HCT116 (cell line): Measurements from ENCODE around the gene FAM110D. TPM values are rescaled to one million over a fixed set of nuclear protein-coding genes. Genes with fewer than 3 reads are reported as not detected.

ENCODE experiments used
- ATAC-seq: fragments of 200-7000 bp; cut with Tn5 transposase; 2 replicates; pipeline ENCODE4 v1.9.1; 2020; ENCODE audit warnings: mild to moderate bottlenecking, moderate library complexity
- BruUV-seq: library from RNA; stranded (reverse); fragments of 400-500 nt; replicated peaks from 2 replicates; lab custom pipeline; 2021; lab: Mats Ljungman, UMichigan
- CTCF ChIA-PET: fragments of 300-600 bp; sonication (Branson Sonifier 250); formaldehyde crosslinking; loops from one replicate; lab custom pipeline; 2021; ENCODE audit warnings: antibody characterized with exemption; lab: Charles Lee
- POLR2A ChIA-PET: fragments of 300-600, 350-600 bp; sonication (Branson Sonifier 250); formaldehyde crosslinking; loops from one replicate; lab custom pipeline; 2021; ENCODE audit warnings: antibody characterized with exemption; lab: Charles Lee
- RAD21 ChIA-PET, 2 experiments: fragments of 300-600 bp; sonication (Branson Sonifier 250); formaldehyde crosslinking; loops; one replicate each; lab custom pipeline; 2023; ENCODE audit warnings: low total read pairs in 2 of 2; ENCODE audit not compliant: uncharacterized antibody in 2 of 2, unreplicated experiment in 2 of 2, low non-redundant PET in 1 of 2; lab: Charles Lee
- DNase-seq: peaks from one replicate; pipeline ENCODE4 v3.0.0-alpha.2; 2010; ENCODE audit warnings: low read depth, low spot score
- H2AFZ ChIP-seq: fragments of 200-600 bp; shearing (Covaris generic), sonication (generic); 2 replicates; pipeline ENCODE4 v1.6.1; 2017; ENCODE audit warnings: low read depth, mixed run types, mixed read lengths, antibody characterized with exemption, low read length; ENCODE audit not compliant: poor library complexity, severe bottlenecking
- H3K27ac ChIP-seq: 2 replicates; pipeline ENCODE4 v1.5.1; 2012; ENCODE audit warnings: low read depth, low read length
- H3K27me3 ChIP-seq: fragments of 200-600 bp; sonication (generic); 2 replicates; pipeline ENCODE4 v1.6.1; 2016; ENCODE audit warnings: mixed run types, low read length, mixed read lengths; ENCODE audit not compliant: insufficient read depth
- H3K36me3 ChIP-seq, 2 experiments: fragments of 200-500 bp in 1 of 2; fragments of 200-600 bp in 1 of 2; sonication (Bioruptor generic) in 1 of 2; sonication (generic) in 1 of 2; 2 replicates each; pipeline versions ENCODE4 v1.5.1 to v1.6.1; 2014 to 2016; ENCODE audit warnings: low read length in 2 of 2, inconsistent platforms in 1 of 2, mixed read lengths in 1 of 2, mixed run types in 1 of 2; ENCODE audit not compliant: insufficient read depth in 2 of 2, control insufficient read depth in 1 of 2
- H3K4me1 ChIP-seq, 2 experiments: fragments of 200-600 bp in 1 of 2; sonication (generic) in 1 of 2; 2 replicates each; pipeline versions ENCODE4 v1.5.1 to v1.6.1; 2012 to 2017; ENCODE audit warnings: low read length in 2 of 2, inconsistent platforms in 1 of 2, mild to moderate bottlenecking in 1 of 2, mixed read lengths in 1 of 2, mixed run types in 1 of 2, moderate library complexity in 1 of 2; ENCODE audit not compliant: insufficient read depth in 2 of 2, control insufficient read depth in 1 of 2
- H3K4me2 ChIP-seq: fragments of 200-600 bp; sonication (generic); 2 replicates; pipeline ENCODE4 v1.6.1; 2017; ENCODE audit warnings: mixed run types, low read length, mixed read lengths
- H3K4me3 ChIP-seq, 2 experiments: fragments of 200-600 bp in 1 of 2; sonication (generic) in 1 of 2; replicated peaks in 1 of 2; 2 replicates each; pipeline ENCODE4 v1.5.1; 2011 to 2016; ENCODE audit warnings: low read length in 2 of 2, control low read depth in 1 of 2, low read depth in 1 of 2, mild to moderate bottlenecking in 1 of 2, mixed read lengths in 1 of 2, mixed run types in 1 of 2
- H3K79me2 ChIP-seq: fragments of 200-600 bp; sonication (generic); 2 replicates; pipeline ENCODE4 v1.6.1; 2017; ENCODE audit warnings: mild to moderate bottlenecking, mixed run types, low read length, moderate library complexity, mixed read lengths; ENCODE audit not compliant: insufficient read depth
- H3K9ac ChIP-seq: fragments of 200-600 bp; sonication (generic); 2 replicates; pipeline ENCODE4 v1.6.1; 2016; ENCODE audit warnings: low read length, mixed read lengths
- H3K9me2 ChIP-seq: fragments of 200-600 bp; sonication (generic), shearing (Covaris generic); 2 replicates; pipeline ENCODE4 v1.6.1; 2017; ENCODE audit warnings: mixed run types, mild to moderate bottlenecking, moderate library complexity; ENCODE audit not compliant: insufficient read depth
- H3K9me3 ChIP-seq, 2 experiments: fragments of 200-500 bp in 1 of 2; fragments of 200-600 bp in 1 of 2; sonication (Bioruptor generic) in 1 of 2; sonication (generic) in 1 of 2; 2 replicates each; pipeline ENCODE4 v1.6.1; 2014 to 2017; ENCODE audit warnings: low read length in 2 of 2, mixed read lengths in 2 of 2, inconsistent platforms in 1 of 2, low read depth in 1 of 2, mild to moderate bottlenecking in 1 of 2, mixed run types in 1 of 2, moderate library complexity in 1 of 2; ENCODE audit not compliant: control insufficient read depth in 1 of 2, insufficient read depth in 1 of 2
- H4K20me1 ChIP-seq: fragments of 200-600 bp; sonication (generic), shearing (Covaris generic); 2 replicates; pipeline ENCODE4 v1.6.1; 2017; ENCODE audit warnings: mixed run types, mild to moderate bottlenecking, moderate library complexity; ENCODE audit not compliant: insufficient read depth
- CBX3 ChIP-seq: IDR thresholded peaks from 2 replicates; pipeline ENCODE4 v1.6.1; 2012; ENCODE audit warnings: low read depth
- EGR1 ChIP-seq: IDR thresholded peaks from 2 replicates; pipeline ENCODE4 v1.6.1; 2012; ENCODE audit warnings: low read depth
- EZH2 ChIP-seq: fragments of 200-600 bp; sonication (generic); IDR thresholded peaks from 2 replicates; pipeline ENCODE4 v1.6.1; 2017; ENCODE audit warnings: antibody characterized with exemption, mixed run types
- EZH2phosphoT487 ChIP-seq: fragments of 200-600 bp; IDR thresholded peaks from 2 replicates; pipeline ENCODE4 v1.6.1; 2018; ENCODE audit warnings: antibody characterized with exemption, borderline replicate concordance
- JUND ChIP-seq: IDR thresholded peaks from 2 replicates; pipeline ENCODE4 v1.6.1; 2012
- POLR2A ChIP-seq: IDR thresholded peaks from 2 replicates; pipeline ENCODE4 v1.7.0; 2011; ENCODE audit warnings: borderline replicate concordance; ENCODE audit not compliant: insufficient read depth, insufficient read length; ENCODE audit errors: extremely low read depth
- POLR2AphosphoS5 ChIP-seq: IDR thresholded peaks from 2 replicates; pipeline ENCODE4 v1.6.1; 2011; ENCODE audit warnings: mild to moderate bottlenecking, low read depth, low read length, moderate library complexity
- RAD21 ChIP-seq: IDR thresholded peaks from 2 replicates; pipeline ENCODE4 v1.6.1; 2012; ENCODE audit warnings: low read depth, mild to moderate bottlenecking
- SIN3A ChIP-seq: IDR thresholded peaks from 2 replicates; pipeline ENCODE4 v1.6.1; 2012; ENCODE audit warnings: low read depth
- SP1 ChIP-seq: IDR thresholded peaks from 2 replicates; pipeline ENCODE4 v1.6.1; 2012; ENCODE audit warnings: low read depth
- SRF ChIP-seq: IDR thresholded peaks from 2 replicates; pipeline ENCODE4 v1.6.1; 2012; ENCODE audit warnings: low read depth
- TCF7L2 ChIP-seq: IDR thresholded peaks from 2 replicates; pipeline ENCODE4 v1.7.0; 2011; ENCODE audit warnings: borderline replicate concordance, inconsistent platforms; ENCODE audit not compliant: insufficient read depth, insufficient read length; ENCODE audit errors: extremely low read depth
- YY1 ChIP-seq: IDR thresholded peaks from 2 replicates; pipeline ENCODE4 v1.6.1; 2011; ENCODE audit warnings: low read length, low read depth, moderate library complexity, mild to moderate bottlenecking; ENCODE audit not compliant: insufficient replicate concordance; ENCODE audit errors: extremely low read depth
- ZNF274 ChIP-seq: fragments of 200-500 bp; sonication (Bioruptor generic); IDR thresholded peaks from 2 replicates; pipeline ENCODE4 v1.6.1; 2014; ENCODE audit warnings: mild to moderate bottlenecking, low read depth, low read length, inconsistent platforms
- intact Hi-C: fragments of 100-400 bp; cut with micrococcal nuclease; formaldehyde crosslinking; loops from 2 replicates; pipeline ENCODE4 v1.10.0; 2022
- total RNA-seq: library from RNA; stranded (reverse); gene quantifications from one replicate; pipeline ENCODE4 v1.2.1, GENCODE V29; 2021; ENCODE audit not compliant: unreplicated experiment
- TF ChIP-seq, protein P1 (sequence below): IDR thresholded peaks from 2 replicates; pipeline ENCODE4 v1.6.1; 2012
- TF ChIP-seq, protein P2 (sequence below): IDR thresholded peaks from 2 replicates; pipeline ENCODE4 v1.6.1; 2012
- TF ChIP-seq, protein P3 (sequence below), 3 experiments: fragments of 200-600 bp in 1 of 3; sonication (generic) in 1 of 3; IDR thresholded peaks in 2 of 3; conservative IDR thresholded peaks in 1 of 3; 2 replicates each; pipeline ENCODE4 v1.5.1; 2012 to 2017; ENCODE audit warnings: low read depth in 2 of 3, low read length in 2 of 3, antibody characterized with exemption in 1 of 3, borderline replicate concordance in 1 of 3, control low read depth in 1 of 3, mild to moderate bottlenecking in 1 of 3, mixed read lengths in 1 of 3, mixed run types in 1 of 3, moderate library complexity in 1 of 3; ENCODE audit not compliant: insufficient read depth in 1 of 3

The FAM110D gene
- total RNA-seq, 1 experiment from 2014 or later, result 0.34 TPM

DNA sequence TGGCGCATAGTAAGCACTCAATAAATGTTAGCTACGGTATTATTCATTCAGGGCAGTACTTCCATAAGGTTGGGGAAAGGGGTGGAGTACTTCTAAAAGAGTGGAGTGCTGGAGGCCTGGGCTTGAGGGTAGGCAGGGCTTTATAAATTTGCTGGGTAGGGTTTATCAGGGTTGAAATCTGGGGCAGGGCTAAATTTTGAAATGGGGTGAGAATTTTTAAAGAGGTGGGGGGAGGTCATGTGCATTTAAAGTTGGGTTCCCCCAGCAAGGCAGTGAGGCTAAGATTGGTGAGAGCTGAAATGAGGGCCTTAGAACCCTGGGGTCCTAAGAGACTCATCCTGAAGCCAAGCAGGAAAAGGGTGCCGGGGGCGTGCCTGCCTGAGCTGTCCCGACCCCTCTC lies 41.5 kb downstream of the FAM110D start:
- Histone ChIP-seq H3K79me2 (no peaks in the 10 kb centered on the region), H3K4me1 (peaks cover 2 to 4% of the 10 kb centered on the region in 2 experiments; a peak in 1 of 4 replicates), H3K27ac (no peak overlapping the region), H3K9me2 (no peaks in the 10 kb centered on the region), H3K36me3 (no peaks in the 10 kb centered on the region), H4K20me1 (no peaks in the 10 kb centered on the region), H2AFZ (no peak overlapping the region), H3K27me3 (no peaks in the 10 kb centered on the region), H3K4me3 (no peak overlapping the region), H3K9ac (no peak overlapping the region), H3K9me3 (no peaks in the 10 kb centered on the region), H3K4me2 (no peak overlapping the region)
- POLR2A ChIA-PET, result no interaction called here
- TF ChIP-seq SIN3A (no peak), SRF (no peak)
- TF ChIP-seq, protein P1, sequence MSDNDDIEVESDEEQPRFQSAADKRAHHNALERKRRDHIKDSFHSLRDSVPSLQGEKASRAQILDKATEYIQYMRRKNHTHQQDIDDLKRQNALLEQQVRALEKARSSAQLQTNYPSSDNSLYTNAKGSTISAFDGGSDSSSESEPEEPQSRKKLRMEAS, result no peak
- ATAC-seq, result no peak
- intact Hi-C loops, result no loop called here
- no peak for DNase-seq
- CTCF ChIA-PET, result no interaction called here
- RAD21 ChIA-PET, result no interaction called here
- no TSS peak for BruUV-seq

DNA sequence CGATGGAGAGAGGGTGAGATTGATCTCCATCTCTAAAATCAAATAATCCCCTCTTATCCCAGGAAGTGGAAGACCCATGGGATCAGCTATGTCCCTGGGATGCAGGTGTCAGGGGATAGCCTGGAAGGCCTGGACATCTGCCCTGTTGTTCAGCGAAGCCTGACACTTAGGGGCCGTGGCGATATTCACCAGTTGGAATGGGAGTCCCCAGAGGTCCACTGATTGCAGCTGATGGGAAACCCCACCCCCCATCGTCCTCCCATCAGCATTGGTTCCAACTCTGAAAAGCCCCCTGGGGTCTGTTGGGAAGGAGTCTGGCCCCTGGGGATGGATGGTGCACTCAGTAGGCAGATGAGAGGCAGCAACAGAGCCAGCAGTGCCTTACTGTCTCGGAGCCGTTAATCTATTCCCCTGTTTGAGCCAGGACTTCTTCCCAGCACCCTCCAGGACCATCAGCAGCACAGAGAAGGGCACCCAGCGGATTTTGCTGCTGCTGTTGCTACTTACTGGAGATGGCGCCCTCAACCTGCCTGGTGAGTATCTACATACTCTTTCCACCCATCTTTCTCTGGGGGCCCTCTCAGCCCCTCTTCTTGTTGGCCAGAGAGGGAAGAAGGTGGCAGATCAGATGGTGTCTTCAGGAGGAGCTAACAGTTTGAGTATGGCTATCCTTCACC lies 44.9 kb downstream of the FAM110D start:
- CTCF ChIA-PET, result no interaction called here
- no peaks in the 10 kb centered on the region for H4K20me1 ChIP-seq

More for the DNA sequence above, 44.9 kb downstream of the FAM110D start:
- ATAC-seq (peak; percentile 52; the same call in 1 of the 2 replicates), DNase-seq (no peak)
- Histone ChIP-seq H3K36me3 (no peaks in the 10 kb centered on the region), H3K9me3 (no peaks in the 10 kb centered on the region), H3K4me1 (peaks cover 2 to 4% of the 10 kb centered on the region in 2 experiments; a peak in 1 of 4 replicates), H2AFZ (no peak overlapping the region), H3K4me3 (no peak overlapping the region), H3K9ac (no peak overlapping the region), H3K27ac (no peak overlapping the region), H3K79me2 (no peaks in the 10 kb centered on the region), H3K9me2 (no peaks in the 10 kb centered on the region), H3K4me2 (no peak overlapping the region), H3K27me3 (no peaks in the 10 kb centered on the region)
- no TSS peak for BruUV-seq
- ChIA-PET RAD21 (no interaction called here), POLR2A (no interaction called here)
- TF ChIP-seq CBX3 (no peak), POLR2A (no peak), JUND (no peak), EGR1 (no peak), ZNF274 (no peak), SIN3A (no peak), SRF (no peak), TCF7L2 (no peak), SP1 (no peak), EZH2phosphoT487 (no peak), EZH2 (no peak), RAD21 (peak; percentile 40; the same call in 1 of the 2 replicates), YY1 (no peak), POLR2AphosphoS5 (no peak)
- TF ChIP-seq, protein P2, sequence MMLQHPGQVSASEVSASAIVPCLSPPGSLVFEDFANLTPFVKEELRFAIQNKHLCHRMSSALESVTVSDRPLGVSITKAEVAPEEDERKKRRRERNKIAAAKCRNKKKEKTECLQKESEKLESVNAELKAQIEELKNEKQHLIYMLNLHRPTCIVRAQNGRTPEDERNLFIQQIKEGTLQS, result no peak
- TF ChIP-seq, protein P3, sequence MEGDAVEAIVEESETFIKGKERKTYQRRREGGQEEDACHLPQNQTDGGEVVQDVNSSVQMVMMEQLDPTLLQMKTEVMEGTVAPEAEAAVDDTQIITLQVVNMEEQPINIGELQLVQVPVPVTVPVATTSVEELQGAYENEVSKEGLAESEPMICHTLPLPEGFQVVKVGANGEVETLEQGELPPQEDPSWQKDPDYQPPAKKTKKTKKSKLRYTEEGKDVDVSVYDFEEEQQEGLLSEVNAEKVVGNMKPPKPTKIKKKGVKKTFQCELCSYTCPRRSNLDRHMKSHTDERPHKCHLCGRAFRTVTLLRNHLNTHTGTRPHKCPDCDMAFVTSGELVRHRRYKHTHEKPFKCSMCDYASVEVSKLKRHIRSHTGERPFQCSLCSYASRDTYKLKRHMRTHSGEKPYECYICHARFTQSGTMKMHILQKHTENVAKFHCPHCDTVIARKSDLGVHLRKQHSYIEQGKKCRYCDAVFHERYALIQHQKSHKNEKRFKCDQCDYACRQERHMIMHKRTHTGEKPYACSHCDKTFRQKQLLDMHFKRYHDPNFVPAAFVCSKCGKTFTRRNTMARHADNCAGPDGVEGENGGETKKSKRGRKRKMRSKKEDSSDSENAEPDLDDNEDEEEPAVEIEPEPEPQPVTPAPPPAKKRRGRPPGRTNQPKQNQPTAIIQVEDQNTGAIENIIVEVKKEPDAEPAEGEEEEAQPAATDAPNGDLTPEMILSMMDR (IDR thresholded peaks at IDR 0.05 in 2 of 3, conservative IDR thresholded peaks at IDR 0.05 in 1 of 3; ENCODE audit: borderline replicate concordance in 1 of 3, insufficient read depth in 1 of 3, low read depth in 2 of 3, low read length in 2 of 3), result peak in 2 of 3 experiments; percentile 12 to 28; a peak in 1 of 6 replicates
- TF ChIP-seq, protein P1, result no peak
- intact Hi-C loops, result no loop called here
